ENCODE results near the gene CAMK1.

The CAMK1 gene

DNA sequence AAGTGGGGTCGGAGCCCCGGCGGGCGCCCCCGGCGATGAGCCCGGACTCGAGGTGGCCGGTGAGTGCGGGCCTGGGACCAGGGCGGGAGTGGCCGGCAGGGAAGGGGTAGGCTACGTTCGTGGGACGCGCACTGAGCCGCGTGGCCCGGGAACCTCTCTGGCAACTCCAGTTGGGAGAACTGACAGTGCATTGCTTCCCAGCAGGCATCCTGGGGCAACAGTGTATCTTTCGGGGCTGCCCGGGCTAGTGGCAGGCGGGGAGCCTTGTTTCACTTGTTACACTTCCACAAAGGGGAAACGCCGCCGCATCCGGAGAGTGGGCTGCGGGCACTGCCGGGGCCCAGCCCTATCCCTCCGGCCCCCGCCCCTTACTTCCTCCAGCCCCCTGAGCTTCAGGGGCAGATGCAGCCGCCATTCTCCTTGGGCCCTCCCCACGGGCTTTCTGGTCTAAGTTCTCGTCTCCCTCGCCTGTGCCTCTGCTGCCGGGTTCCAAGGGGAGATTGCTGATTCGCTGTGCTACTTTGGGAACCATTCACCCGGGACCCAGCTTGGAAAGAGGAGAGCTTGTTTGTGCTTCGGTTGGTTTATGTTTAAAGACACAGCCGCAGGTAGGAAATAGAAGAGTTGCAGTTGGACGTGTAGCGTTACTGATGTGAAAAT is 37.5 kb downstream of the CAMK1 start:
- no peak for DNase-seq

DNA sequence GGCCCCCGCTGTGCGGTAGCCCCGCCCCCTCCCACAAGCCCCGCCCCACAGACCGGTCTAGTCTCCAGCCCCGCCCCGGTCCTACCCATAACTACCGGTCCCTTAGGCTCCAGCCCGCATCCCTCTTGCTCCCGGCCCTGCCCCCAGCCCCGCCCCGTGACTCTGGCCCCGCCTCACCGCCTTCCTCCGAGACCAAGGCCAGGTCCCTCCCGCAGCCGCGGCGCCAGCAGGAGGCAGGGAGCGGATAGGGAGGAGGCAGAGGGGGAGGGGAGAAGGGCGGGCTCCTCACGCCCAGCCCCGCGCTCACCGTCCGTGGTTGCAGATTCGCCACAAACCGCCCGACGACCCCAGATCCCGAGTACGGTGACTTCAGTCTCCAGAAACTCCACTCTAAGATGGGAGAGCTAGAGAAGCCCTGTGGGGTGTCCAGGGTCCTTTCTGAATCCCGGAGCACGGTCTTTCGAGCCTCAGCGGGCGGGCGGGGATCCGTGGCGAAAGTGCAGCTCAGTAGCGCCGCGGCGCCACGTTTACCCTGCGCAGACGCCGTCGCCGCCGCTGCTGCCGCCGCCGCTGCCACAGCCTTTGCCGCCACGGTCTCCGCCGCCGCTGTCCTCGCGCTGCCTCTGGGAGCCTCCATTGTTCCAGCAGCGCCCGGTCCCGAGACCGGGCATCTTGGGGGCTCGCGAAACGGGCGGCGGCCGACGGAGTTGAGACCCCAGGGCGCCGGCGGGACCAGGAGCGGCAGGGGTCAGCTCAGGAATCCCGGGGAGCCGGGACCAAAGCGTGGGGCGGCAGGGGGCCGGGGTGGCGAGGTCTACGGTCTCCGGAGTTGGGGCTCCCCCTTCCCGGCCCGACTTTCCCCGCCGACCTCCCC is 38.3 kb downstream of the CAMK1 start, which contains the start of gene BRPF1:
TSS of gene BRPF1 (plus strand) at position 530 of the 874 bp plus-strand sequence. CDS start 2,406 bp downstream, outside the sequence.
- DNase-seq = peak; percentile 99

- DNase-seq = no peak
Observed at GRCh38 chr3:9730657-9731205, 39.0 kb downstream of the CAMK1 start.

- no peak for DNase-seq
Observed at GRCh38 chr3:9729419-9729818, 40.3 kb downstream of the CAMK1 start.

DNA sequence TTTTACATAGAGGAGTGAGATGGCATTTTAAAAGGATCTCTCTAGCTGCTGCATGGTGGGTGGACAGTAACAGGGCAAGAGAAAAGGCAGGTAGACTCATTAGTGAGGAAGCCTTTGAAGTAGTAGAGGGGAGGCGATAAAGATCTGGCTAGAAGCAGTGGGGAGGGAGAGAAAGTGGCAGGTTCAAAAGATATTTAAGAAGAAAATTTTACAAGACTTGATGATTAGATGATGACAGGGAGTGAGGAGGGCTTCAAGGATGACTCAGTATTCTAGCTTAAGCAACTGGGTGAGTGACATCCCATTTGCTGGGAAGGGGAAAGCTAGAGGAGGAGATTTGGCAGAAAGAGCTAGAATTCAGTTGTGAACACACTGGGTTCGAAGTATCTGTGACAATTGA is 42.0 kb downstream of the CAMK1 start:
- DNase-seq = peak; percentile 46

DNA sequence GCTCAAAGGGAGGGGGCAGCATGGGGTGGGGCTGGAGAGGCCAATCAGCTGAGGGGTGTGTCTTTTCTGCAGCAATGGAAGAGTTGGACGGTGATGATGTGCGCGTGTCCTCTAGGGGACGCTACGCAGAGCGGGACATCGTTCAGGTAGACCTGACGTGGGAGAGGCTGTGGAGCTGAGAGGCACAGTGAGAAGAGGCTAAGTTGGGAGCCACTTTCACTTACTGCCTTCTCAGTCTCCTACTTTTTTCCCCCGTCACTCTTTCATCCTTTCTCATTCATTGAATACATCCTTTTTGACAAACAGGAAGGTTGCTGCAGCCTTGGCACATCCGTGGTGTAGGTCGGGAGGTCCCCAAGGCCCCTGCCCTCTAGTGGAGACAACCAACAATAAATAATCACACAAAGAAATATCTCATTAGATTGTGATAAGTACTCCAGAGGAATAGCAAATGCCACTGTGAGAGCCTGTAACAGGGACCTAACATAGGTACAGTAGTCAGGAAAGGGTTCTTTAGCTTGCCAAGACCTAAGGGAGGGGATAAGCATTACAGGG is 42.6 kb downstream of the CAMK1 start:
- DNase-seq = peak; percentile 20

- DNase-seq = no peak
Observed at GRCh38 chr3:9725775-9726515, 43.8 kb downstream of the CAMK1 start.

DNA sequence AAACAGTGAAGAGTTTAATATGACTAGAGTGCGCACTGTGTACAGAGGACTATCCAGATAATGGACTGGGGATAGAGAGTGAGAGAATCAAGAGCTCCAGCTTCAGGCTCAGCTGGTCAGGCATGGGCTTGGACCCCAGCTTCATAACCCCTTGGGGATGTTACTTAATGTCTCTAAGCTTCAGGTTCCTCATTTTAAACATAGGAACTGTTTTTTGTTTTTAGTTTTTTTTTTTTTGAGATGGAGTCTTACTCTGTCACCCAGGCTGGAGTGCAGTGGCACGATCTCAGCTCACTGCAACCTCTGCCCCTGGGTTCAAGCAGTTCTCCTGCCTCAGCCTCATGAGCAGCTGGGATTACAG is 48.1 kb downstream of the CAMK1 start:
- no peak for DNase-seq

DNA sequence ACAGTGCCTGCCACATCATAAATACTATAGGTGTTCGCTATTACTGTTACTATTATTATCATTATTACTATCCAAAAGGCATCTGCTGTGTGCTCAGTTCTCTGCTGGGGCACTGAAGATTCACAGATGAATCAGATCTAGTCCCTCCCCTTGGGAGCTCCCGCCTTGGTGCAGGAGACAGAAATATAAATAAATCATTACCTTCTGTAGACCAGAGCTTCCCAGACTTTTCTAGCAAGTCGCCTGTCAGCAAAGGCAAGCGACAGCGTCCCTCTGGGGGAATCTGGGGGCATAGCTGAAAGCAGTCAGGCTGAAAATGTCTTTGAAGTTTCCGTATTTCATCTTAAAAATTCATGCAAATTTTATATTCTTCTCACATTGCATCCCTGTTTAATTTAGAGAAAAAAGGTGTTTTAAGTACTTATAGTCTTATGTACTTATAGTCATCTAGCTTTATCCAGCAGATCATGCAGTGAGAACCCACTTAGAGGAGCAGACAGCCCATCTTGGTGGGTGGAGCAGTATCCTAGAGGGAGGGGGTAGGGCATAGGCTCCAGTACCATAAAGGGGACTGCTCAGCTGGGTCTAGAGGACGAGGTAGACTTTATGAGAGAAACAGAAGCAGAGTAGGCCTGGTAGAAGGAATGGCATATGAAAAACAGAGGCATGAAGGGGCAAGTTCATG is 48.6 kb downstream of the CAMK1 start:
- peak; percentile 27 for DNase-seq

DNA sequence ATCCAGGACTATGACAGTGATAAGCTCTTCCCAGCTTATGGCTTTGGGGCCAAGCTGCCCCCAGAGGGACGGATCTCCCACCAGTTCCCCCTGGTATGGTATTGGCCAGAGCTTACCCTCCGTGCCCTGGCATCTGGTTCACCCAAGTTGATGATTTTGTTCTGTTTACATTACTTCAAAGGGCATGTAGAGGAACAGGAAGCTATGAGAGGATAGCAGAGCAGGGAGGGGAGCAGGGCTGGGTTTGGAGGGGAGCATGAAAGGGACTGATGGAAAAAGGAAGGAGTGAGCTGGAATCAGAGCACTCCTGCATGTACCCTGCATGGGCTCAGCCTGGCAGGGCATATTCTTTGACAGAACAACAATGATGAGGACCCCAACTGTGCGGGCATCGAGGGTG is 51.6 kb downstream of the CAMK1 start:
- DNase-seq = no peak

DNA sequence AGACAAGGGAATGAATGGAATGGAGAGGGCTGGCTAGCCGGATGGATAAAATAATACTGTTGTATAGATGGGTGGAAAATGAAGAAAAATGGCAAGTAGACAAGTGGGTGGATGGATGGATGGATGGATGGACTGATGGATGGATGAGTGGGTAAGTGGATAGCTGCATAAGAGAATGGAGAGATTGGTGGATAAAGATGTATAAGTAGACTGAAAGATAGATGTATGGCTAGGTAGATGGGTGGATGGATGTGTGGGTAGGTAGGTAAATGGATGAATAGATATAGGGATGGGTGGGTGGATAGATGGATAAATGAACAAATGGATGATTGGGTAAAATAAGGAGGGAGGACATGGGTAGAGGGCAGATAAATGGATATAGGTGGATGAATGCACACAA is 52.2 kb downstream of the CAMK1 start:
- DNase-seq = no peak

DNA sequence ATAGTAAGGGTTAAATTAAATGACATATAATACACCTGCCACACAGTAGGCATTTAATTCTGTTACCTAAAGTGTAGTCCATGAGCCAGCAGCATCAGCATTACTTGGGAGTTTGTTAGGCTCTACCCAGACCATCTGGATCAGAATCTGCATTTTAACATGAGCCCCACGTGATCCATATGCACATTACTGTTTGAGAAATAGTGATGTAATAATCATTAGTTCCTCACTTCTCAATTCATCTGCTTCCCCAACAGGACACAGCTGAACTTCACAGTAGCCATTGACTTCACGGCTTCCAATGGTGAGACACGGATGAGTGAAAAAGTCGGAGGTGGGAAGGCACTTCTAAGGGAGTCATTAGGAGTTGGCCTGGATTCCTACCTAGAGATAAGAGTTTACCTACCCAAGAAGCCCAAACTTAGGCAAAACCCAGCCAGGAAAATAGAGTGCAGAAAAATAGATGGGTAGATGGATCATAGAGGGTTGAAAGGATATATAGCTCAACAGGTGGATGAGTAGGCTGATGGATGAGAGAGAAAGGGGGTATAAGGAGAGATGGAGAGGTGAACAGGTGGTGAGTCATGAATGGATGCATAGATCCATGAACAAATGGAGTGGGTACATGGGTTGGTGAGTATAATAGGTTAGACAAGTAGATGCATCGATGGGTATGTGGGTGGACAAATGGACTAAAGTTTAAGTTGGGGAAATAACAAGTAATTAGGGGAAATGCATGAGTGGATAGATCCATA is 52.8 kb downstream of the CAMK1 start:
- no peak for DNase-seq

GRCh38 chr3:9715764-9716437 is 53.8 kb downstream of the CAMK1 start:
- peak; percentile 92 for DNase-seq

- no peak for DNase-seq
Observed at GRCh38 chr3:9715136-9715535, 54.6 kb downstream of the CAMK1 start.

GRCh38 chr3:9713142-9713541 is 56.6 kb downstream of the CAMK1 start:
- DNase-seq = no peak

- no peak for DNase-seq
Observed at GRCh38 chr3:9712415-9712814, 57.3 kb downstream of the CAMK1 start.

GRCh38 chr3:9710174-9710739 is 59.5 kb downstream of the CAMK1 start:
- no peak for DNase-seq

All from HCEC 1CT (cell line).